Left lobe of liver (tissue), 2 donors: ENCODE results near the gene TIMP2. TPM values are rescaled to one million over a fixed set of nuclear protein-coding genes. Genes with fewer than 3 reads are reported as not detected.

Source experiments
- ATAC-seq: fragments of 200-7000 bp; cut with Tn5 transposase; one replicate; pipeline ENCODE4 v1.9.1; 2020; ENCODE audit warnings: mild to moderate bottlenecking, moderate library complexity
- DNase-seq: peaks from one replicate; pipeline ENCODE4 v3.0.0-alpha.2; 2020; ENCODE audit warnings: low spot score
- total RNA-seq: library from RNA; stranded (reverse); gene quantifications from one replicate; pipeline ENCODE4 v1.2.1, GENCODE V29; 2021
- donor health status: DM: no; HTN: no; CAD: no; lungs with moderate emphysema.
- donor health status: DM: no; HTN: yes; CAD: no.

The TIMP2 gene
- total RNA-seq, 1 donor from 2014 or later = 26.4 TPM

DNA sequence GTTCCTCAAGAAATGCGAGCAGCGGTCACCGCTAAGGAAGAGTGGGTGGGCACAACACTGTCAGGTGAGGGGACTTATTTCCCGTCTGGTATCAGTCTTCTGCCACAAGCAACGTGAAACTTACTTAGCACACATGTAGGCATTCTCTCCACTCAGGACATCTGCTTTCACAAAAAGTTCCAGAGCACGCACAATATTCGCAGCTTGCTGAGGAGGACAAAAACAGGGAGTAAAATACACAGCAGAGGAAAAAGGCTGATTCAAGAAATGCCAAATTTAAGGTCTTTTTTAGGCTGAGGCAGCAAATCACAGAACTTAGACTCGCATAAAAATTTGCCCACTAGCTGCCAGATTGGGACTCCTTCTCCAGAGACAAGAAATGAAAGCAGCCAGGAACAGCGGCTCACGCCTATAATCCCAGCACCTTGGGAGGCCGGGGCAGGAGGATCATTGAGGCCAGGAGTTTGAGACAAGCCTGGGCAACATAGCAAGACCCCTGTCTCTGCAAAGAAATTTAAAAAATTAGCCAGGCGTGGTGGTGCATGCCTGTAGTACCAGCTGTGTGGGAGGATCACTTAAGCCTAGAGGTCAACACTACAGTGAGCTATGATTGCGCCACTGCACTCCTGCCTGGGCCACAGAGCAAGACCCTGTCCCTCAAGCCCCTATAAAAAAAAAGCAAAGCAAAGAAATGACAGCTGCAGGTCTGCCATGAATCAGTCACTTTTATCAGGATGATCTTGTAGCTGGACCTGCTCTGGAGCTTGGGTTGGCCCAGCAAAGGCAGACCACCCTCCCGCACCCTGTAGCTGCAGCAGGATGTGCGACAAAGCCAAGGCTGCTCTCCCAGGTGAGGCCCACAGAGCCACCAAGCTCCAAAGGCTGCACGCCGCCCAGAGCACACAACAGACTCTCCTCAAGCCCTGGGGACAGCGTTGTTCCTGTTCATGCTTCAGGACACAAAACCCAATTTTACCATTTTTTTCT lies 105.1 kb downstream of the TIMP2 start:
- ATAC-seq (no peak), DNase-seq (no peak)

DNA sequence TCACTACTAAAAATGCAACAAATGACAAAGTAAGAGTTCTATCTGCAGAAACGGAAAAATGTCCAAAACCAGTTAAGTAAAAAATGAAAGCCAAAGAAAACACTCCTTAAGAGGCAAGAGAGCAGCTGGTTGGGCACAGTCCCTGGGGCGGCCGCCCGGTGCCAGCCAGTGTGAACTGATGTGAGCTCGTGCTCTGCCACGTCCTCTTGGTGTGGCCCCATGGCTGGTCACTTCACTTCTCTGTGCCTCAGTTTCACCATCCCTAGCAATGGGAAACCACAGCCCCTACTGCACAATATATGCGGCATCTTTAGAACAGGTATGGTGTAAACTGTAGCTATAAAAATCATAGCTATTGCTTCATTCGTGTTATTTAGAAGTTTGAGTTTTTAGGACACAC lies 105.8 kb downstream of the TIMP2 start:
- ATAC-seq (no peak), DNase-seq (no peak)

DNA sequence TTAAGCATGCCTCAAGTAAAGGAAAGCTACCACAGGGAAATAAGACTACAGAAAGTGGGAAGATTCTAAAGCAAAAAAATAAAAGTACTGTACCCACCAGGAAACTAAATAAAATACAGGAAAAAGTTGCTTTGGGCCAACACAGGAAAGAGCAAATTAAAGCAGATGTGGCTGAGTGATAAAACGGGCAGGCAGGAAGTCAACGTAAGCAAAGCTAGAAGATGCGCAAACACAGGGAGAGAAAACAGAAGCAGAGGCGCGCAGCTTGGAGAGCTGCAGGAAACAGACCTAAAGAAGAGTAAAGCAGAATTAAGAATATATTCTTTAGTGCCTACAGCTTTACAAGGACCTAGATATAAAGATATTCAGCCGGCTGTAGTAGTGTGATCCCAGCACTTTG lies 106.3 kb downstream of the TIMP2 start:
- peak; percentile 40 for ATAC-seq
- DNase-seq = no peak

DNA sequence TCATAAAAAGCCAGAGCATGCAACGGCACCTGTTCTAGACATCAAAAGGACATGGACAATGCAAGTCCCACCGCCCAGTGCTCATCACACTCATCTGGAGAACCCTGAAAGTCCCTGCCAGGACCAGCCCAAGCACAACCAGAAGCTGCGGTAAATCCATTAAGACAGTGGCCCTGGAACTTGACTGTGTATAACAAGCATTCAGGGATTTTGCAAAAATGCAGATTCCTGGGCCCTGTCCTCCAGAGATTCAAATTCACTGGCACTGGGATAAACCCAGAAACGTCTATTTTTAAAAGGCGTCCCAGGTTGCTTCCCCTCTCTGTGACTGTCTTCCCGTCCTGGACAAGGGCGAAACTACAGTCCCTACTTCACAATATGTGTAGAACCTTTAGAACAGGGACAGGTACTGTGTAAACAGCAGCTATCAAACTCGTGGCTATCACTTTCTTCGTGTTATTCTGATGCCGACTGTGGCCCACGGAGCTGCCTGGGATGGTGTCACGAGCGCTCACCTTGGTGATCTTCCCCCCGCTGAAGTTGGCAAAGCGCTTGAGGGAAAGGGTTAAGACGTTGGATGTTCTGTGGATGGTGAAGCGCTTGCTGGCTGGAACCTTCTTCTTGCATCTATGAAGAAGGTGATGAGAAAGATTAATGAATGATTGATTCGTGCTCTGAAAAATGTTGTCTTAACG lies 106.9 kb downstream of the TIMP2 start:
- DNase-seq (no peak), ATAC-seq (no peak)

DNA sequence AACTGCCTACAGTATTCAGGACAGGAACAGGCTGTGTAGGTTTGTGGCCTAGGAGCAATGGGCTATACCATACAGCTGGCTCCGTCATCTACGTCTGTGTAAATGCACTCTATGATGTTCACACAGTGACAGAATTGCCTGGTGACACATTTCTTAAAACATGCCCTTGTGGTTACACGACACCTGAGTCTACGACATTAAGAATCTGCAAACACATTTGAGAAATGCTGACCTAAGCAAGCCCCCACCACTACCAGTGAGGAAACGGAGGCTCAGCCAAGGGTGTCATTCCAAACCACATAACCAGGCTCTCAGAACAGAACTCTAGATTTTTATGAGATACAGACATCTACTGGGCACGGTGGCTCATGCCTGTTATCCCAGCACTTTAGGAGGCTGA lies 108.1 kb downstream of the TIMP2 start:
- DNase-seq (no peak), ATAC-seq (no peak)

DNA sequence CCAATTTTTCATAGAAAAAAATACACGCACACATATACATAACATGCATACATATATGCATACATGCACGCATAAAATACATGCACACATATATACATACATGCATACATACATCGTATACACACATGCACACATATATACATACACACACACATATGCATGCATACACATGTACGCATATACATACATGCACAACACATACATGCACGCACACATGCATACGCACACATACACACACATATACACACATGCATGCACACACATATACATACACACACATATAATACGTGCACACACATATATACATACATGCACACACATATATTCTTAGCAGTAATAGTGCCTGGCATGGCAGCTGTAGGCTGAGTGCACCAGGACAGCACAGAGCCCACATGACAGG lies 109.5 kb downstream of the TIMP2 start:
- ATAC-seq = no peak
- no peak for DNase-seq

DNA sequence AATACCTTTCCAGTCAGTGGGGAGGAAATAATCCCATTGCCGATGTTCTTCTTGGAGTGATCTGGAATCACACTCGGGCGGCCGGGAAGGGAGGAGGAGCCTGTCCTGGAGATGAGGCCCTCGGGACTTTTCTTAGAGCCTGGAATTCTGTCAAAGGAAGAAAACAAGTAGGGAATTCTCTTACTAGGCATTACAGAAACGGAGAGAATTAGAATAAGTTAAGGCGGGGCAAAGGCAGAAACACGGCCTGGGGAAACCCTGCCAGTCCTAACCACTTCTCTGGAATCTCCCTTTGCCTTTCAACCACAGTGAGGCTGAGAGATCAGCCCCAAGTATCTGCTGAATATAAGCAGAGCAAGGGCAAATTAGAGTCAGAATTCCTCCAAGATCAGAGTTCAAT lies 112.3 kb downstream of the TIMP2 start:
- ATAC-seq (no peak), DNase-seq (no peak)

DNA sequence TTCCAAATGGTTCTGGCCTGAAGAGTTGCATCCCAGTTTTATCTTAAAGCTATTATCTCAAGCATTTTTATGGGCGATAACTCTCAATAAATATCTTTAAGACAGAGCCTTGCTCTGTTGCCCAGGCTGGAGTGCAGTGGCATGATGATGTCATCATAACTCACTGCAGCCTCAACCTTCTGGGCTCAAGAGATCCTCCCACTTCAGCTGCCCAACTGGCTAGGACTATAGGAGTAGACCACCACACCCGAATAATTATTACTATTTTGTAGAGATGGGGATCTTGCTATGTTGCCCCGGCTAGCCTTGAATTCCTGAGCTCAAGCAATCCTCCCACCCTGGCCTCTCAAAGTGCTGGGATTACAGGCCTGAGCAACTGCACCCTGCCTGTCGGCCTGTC lies 117.0 kb downstream of the TIMP2 start:
- DNase-seq = no peak
- no peak for ATAC-seq

DNA sequence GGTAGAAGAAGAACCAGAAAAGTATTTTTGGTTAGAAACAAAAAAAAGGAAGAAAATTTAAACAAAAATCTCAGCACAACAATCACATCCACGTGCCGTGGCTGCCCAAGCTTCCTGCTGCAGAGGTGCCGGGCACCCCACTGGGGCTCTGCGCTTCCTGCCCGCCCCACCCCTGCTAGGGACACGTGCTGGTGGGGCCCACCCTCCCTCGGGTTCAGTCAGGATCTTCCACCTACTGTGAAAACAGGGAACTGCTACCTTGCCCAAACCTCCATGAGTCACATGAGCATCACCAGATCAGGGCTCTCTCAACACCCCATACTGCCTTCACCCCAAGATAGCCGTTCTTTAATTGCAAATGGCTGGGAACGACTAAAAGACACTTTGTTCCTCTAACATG lies 118.7 kb downstream of the TIMP2 start:
- no peak for ATAC-seq
- no peak for DNase-seq

DNA sequence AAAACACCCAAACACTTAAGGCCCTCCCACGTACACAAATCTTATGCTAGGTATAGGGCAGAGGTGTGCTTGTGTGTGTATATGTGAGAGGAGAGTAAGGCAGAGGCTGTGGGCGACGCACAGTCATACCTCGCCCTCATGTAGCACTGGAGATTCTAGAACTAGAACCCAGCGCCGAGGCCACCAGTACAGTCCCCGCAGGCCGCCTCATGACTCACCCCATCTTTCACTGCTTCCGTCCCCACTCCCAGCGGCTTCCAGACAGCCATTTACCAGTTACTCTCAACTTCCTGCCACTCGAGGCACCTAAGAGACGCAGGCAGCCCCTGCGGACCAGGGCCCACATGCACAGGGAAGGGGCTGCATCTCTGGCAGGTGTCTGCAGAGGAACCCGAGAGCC lies 119.9 kb downstream of the TIMP2 start:
- ATAC-seq (no peak), DNase-seq (no peak)

DNA sequence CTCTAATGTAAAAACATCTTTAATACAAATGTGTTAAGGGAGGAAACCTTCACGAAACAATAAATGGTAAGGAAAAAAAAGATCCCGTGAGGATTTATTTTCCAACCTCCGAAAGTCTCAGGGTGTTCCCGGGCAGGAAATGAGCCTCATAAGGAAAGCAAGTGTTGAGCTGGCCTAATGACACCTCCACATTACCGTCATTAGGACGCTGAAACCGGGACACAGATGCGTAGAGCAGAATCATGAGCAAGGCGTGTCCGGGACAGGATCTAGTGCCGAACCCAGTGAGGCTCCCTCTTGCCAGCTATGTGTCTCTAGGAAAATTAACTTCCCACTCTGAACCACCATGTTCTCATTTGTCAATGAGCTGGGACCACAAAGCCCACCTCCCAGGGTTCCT lies 120.4 kb downstream of the TIMP2 start:
- DNase-seq = no peak
- ATAC-seq = no peak

DNA sequence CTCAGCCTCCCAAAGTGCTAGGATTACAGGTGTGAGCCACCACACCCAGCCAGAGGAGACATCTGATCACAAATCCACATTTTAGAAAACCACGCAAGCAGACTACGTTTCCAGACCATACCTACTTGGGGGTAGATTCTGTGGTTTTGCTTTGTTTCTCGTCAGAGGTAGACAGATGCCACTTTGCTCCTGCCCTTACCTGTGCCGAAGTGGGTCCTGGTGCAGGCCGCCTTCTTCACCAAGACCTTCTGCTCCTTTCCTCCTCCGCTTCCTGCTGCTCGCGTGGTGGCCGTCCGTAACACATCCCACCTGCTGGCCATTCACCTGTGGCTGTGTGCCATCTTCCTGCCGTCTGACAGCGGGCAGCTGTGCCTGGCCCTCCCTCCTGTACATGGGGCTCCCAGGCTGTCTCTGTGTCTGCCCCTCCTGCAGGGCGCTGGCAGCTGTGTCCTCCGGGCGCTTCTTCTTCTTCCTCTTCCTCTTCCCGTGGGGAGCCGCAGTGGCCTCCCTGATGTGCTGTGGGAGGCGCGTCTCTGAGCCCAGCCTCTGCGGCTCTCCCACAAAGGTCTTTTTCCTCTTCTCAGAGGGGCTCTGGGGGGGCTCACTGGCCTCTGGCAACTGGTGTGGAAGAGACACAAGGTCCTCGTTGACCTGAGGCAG lies 121.9 kb downstream of the TIMP2 start:
- ATAC-seq (peak; percentile 13), DNase-seq (no peak)

Other genes with a start within 250 kb of the TIMP2 start
- gene CYTH1, start 143.1 kb downstream of the TIMP2 start, total RNA-seq = 32.1 TPM
- 21.8 TPM for gene USP36, start 84.6 kb downstream of the TIMP2 start, total RNA-seq
- gene CEP295NL, start 22.2 kb downstream of the TIMP2 start, total RNA-seq = 0.33 TPM
- 141 TPM for gene LGALS3BP, start 54.5 kb upstream of the TIMP2 start, total RNA-seq
- 20.4 TPM for gene CANT1, start 84.4 kb upstream of the TIMP2 start, total RNA-seq
- gene C1QTNF1, start 98.8 kb upstream of the TIMP2 start, total RNA-seq = 15.5 TPM
- 47.9 TPM for gene ENGASE, start 149.4 kb upstream of the TIMP2 start, total RNA-seq